Endothelial cell of umbilical vein (primary cell): ENCODE measurements around the gene AMZ2. TPM values are rescaled to one million over a fixed set of nuclear protein-coding genes. Genes with fewer than 3 reads are reported as not detected.

Experiments
- BruUV-seq: library from RNA; stranded (reverse); fragments of 400-500 nt; replicated peaks from 2 replicates; lab custom pipeline; 2021; lab: Mats Ljungman, UMichigan
- CTCF ChIA-PET: fragments of 300-600, 350-600 bp; sonication (Branson Sonifier 250); formaldehyde crosslinking; loops from one replicate; lab custom pipeline; 2021; ENCODE audit warnings: antibody characterized with exemption, inconsistent platforms; lab: Charles Lee
- POLR2A ChIA-PET: fragments of 300-600, 350-600 bp; sonication (Branson Sonifier 250); formaldehyde crosslinking; loops from one replicate; lab custom pipeline; 2021; ENCODE audit warnings: antibody characterized with exemption, inconsistent platforms; lab: Charles Lee
- DNase-seq: peaks from one replicate; pipeline ENCODE4 v3.0.0-alpha.2; 2011; ENCODE audit warnings: low read depth, low spot score
- FAIRE-seq: peaks from 2 replicates; lab custom pipeline; 2011; peaks lifted over from hg19 to GRCh38; lab: Jason Lieb, UNC
- H2AFZ ChIP-seq: 2 replicates; pipeline ENCODE4 v1.6.0; 2012; ENCODE audit warnings: low read depth, low read length, control low read depth, inconsistent platforms
- H3K27ac ChIP-seq: 2 replicates; pipeline ENCODE4 v1.5.1; 2011; ENCODE audit warnings: low read depth, mild to moderate bottlenecking, control low read depth, low read length, moderate library complexity; ENCODE audit not compliant: insufficient read depth
- H3K27me3 ChIP-seq, 2 experiments: 2 replicates each; pipeline versions ENCODE4 v1.6.0 to v1.6.1; 2011; ENCODE audit warnings: low read length in 2 of 2, mixed read lengths in 1 of 2; ENCODE audit not compliant: control insufficient read depth in 2 of 2, insufficient read depth in 2 of 2
- H3K36me3 ChIP-seq, 2 experiments: 2 replicates in 1 of 2; 3 replicates in 1 of 2; pipeline ENCODE4 v1.5.1; 2011; ENCODE audit warnings: low read length in 2 of 2, mild to moderate bottlenecking in 1 of 2, moderate library complexity in 1 of 2; ENCODE audit not compliant: control insufficient read depth in 2 of 2, insufficient read depth in 2 of 2; ENCODE audit errors: extremely low read depth in 1 of 2
- H3K4me1 ChIP-seq: 3 replicates; pipeline ENCODE4 v1.5.1; 2011; ENCODE audit warnings: mild to moderate bottlenecking, low read length; ENCODE audit not compliant: control insufficient read depth, insufficient read depth; ENCODE audit errors: extremely low read depth
- H3K4me2 ChIP-seq: 2 replicates; pipeline ENCODE4 v1.6.1; 2011; ENCODE audit warnings: low read length, control low read depth, mixed read lengths; ENCODE audit not compliant: insufficient read depth
- H3K4me3 ChIP-seq, 3 experiments: fragments of 200-600 bp in 1 of 3; sonication (generic), shearing (Covaris generic) in 1 of 3; replicated peaks in 1 of 3; 2 replicates each; pipeline ENCODE4 v1.5.1; 2011 to 2016; ENCODE audit warnings: control low read depth in 3 of 3, low read length in 3 of 3, mild to moderate bottlenecking in 2 of 3, inconsistent platforms in 1 of 3, low read depth in 1 of 3, moderate library complexity in 1 of 3; ENCODE audit not compliant: insufficient read depth in 1 of 3
- H3K79me2 ChIP-seq: 2 replicates; pipeline ENCODE4 v1.6.0; 2012; ENCODE audit warnings: low read length, inconsistent platforms; ENCODE audit not compliant: control insufficient read depth, insufficient read depth
- H3K9ac ChIP-seq: replicated peaks from 2 replicates; pipeline ENCODE3; 2011; ENCODE audit warnings: low read length, control low read depth; ENCODE audit not compliant: insufficient read depth; ENCODE audit errors: extremely low read depth
- H3K9me1 ChIP-seq: replicated peaks from 3 replicates; pipeline ENCODE4 v1.6.0; 2011; ENCODE audit warnings: mild to moderate bottlenecking, low read length; ENCODE audit not compliant: control insufficient read depth, insufficient read depth; ENCODE audit errors: extremely low read depth
- H3K9me3 ChIP-seq: replicated peaks from 2 replicates; pipeline ENCODE4 v1.5.1; 2012; ENCODE audit warnings: low read length, inconsistent platforms; ENCODE audit not compliant: control insufficient read depth, insufficient read depth
- H4K20me1 ChIP-seq: replicated peaks from 2 replicates; pipeline ENCODE3; 2011; ENCODE audit warnings: mild to moderate bottlenecking, low read length; ENCODE audit not compliant: control insufficient read depth, insufficient read depth; ENCODE audit errors: extremely low read depth
- FOS ChIP-seq: IDR thresholded peaks from 2 replicates; pipeline ENCODE4 v1.6.1; 2011; ENCODE audit warnings: mild to moderate bottlenecking, low read length, moderate library complexity, borderline replicate concordance; ENCODE audit not compliant: insufficient read depth
- GATA2 ChIP-seq: IDR thresholded peaks from 2 replicates; pipeline ENCODE4 v1.7.0; 2011; ENCODE audit warnings: low read depth, mild to moderate bottlenecking, moderate library complexity, mixed read lengths, low read length; ENCODE audit not compliant: insufficient read length, insufficient read depth
- JUN ChIP-seq: IDR thresholded peaks from 2 replicates; pipeline ENCODE4 v1.6.1; 2011; ENCODE audit warnings: borderline replicate concordance, low read depth; ENCODE audit not compliant: insufficient read length, insufficient read depth
- MAX ChIP-seq: IDR thresholded peaks from 2 replicates; pipeline ENCODE4 v1.6.1; 2011; ENCODE audit not compliant: insufficient read depth, insufficient read length
- POLR2AphosphoS5 ChIP-seq: IDR thresholded peaks from 2 replicates; pipeline ENCODE4 v1.6.1; 2012; ENCODE audit warnings: low read depth, mild to moderate bottlenecking, control low read depth, low read length, moderate library complexity; ENCODE audit not compliant: insufficient read depth
- dilution Hi-C: fragments of 300-500 bp; cut with MboI; formaldehyde crosslinking; loops from one replicate; pipeline ENCODE4 v1.15.0; 2019; ENCODE audit warnings: low sequenced_read_pairs; ENCODE audit not compliant: extremely low pct_ligation_motif_present
- intact Hi-C: fragments of 100-400 bp; cut with micrococcal nuclease; formaldehyde crosslinking; loops from one replicate; pipeline ENCODE4 v1.10.0; 2022
- polyA plus RNA-seq, 4 experiments: library from polyadenylated mRNA; depleted of rRNA in 3 of 4; stranded (reverse) in 3 of 4; unstranded in 1 of 4; fragments of >200 nt; gene quantifications; 2 replicates each; pipeline versions ENCODE4 v1.2.1 to v1.2.3, GENCODE V29; 2011 to 2012; ENCODE audit warnings: missing spikeins in 1 of 4
- total RNA-seq: library from RNA; stranded (reverse); gene quantifications from 2 replicates; pipeline ENCODE4 v1.2.3, GENCODE V29; 2021

Gene AMZ2
- total and polyA plus RNA-seq, 2 donors (not counting 3 experiments of a cell fraction or from before 2014, with no cell fraction given): 46.7 to 57.3 TPM

GRCh38 chr17:68305142-68305541 lies 57.3 kb downstream of the AMZ2 start:
- DNase-seq (peak; percentile 84), FAIRE-seq (peak; percentile 92)
- no peaks in the 10 kb centered on the region for H3K9me3 ChIP-seq
- intact Hi-C loops (no loop called here), dilution Hi-C loops (no loop called here)
- peak; percentile 32 for TF ChIP-seq JUN
- TF ChIP-seq FOS: peak; percentile 15
- no peak for TF ChIP-seq POLR2AphosphoS5
- no peak for TF ChIP-seq MAX
- no peak for TF ChIP-seq GATA2
- H3K4me1 ChIP-seq: peaks cover 36% of the 10 kb centered on the region
- H3K9ac ChIP-seq: no peak overlapping the region
- H2AFZ ChIP-seq: peak overlapping the region; percentile 43
- POLR2A ChIA-PET: no interaction called here
- no peaks in the 10 kb centered on the region for H3K36me3 ChIP-seq
- H4K20me1 ChIP-seq: no peaks in the 10 kb centered on the region
- H3K4me3 ChIP-seq: no peak overlapping the region
- no peaks in the 10 kb centered on the region for H3K27me3 ChIP-seq
- CTCF ChIA-PET: interaction anchor here (0.9 to 1.0 kb wide), 3 partner anchors 13 to 94 kb away, joined by 3 to 4 read pairs (median 3); no protein-coding TSS in a partner anchor
- peak overlapping the region; percentile 29 for H3K27ac ChIP-seq
- peak overlapping the region; percentile 31 for H3K4me2 ChIP-seq
- no peaks in the 10 kb centered on the region for H3K79me2 ChIP-seq
- no peaks in the 10 kb centered on the region for H3K9me1 ChIP-seq
- no TSS peak for BruUV-seq

Other genes with a start within 250 kb of the AMZ2 start
- gene KPNA2, start 212.3 kb upstream of the AMZ2 start, total RNA-seq: 311 and 382 TPM in 2 replicates
- 252 and 259 TPM in 2 replicates for gene KPNA2, start 212.3 kb upstream of the AMZ2 start, polyA plus RNA-seq
- 0.74 and 0.91 TPM in 2 replicates for gene SLC16A6, start 43.1 kb downstream of the AMZ2 start, total RNA-seq
- 0.60 and 0.65 TPM in 2 replicates for gene SLC16A6, start 43.1 kb downstream of the AMZ2 start, polyA plus RNA-seq
- 5.1 and 7.0 TPM in 2 replicates for gene ARSG, start 43.5 kb downstream of the AMZ2 start, total RNA-seq
- 3.9 TPM in 2 replicates for gene ARSG, start 43.5 kb downstream of the AMZ2 start, polyA plus RNA-seq
- 41.5 and 49.9 TPM in 2 replicates for gene WIPI1, start 209.5 kb downstream of the AMZ2 start, total RNA-seq
- 69.8 and 70.3 TPM in 2 replicates for gene WIPI1, start 209.5 kb downstream of the AMZ2 start, polyA plus RNA-seq